HG02763 (cell line): ENCODE data around the gene RAB7B.

Experiments
- ATAC-seq: cut with Tn5 transposase; IDR thresholded peaks from one replicate; pipeline ENCODE4 v1.9.1; 2021; ENCODE audit warnings: mild to moderate bottlenecking, moderate library complexity; ENCODE audit not compliant: unreplicated experiment

The RAB7B gene

DNA sequence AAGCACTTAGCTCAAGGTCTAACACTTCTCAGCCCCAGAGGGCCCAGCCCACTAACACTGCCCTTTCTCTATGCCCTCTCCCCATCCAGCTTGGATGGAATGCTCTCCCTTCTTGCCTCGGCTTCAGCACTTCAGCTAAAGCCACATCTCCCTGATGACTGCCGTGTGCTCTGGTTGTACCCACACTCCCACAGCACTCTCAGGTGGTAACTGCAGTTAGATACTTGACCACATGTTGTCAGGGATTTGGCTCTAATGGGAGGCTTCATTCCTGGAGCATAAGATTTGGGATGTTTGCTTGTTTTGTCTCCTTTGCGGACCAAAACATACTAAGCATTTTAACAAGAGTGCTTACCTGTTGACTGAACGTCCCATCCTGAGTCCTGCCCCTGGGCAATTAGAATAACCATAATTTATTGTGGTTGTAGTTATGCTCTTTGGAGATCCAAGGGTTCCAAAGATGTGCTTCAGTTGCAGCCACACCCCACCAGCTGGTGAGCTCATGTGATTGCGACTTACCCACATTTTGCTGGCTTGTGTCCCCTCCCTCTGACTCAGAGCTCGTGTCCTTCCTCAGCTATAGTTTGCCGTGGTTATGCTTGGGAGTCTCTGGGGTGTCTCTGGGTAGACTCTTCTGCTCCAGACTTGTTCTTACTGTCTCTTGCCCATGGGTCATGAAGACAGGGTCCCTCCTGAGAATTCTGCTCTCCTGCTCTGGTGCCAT is 52.2 kb downstream of the RAB7B start:
- no peak for ATAC-seq

DNA sequence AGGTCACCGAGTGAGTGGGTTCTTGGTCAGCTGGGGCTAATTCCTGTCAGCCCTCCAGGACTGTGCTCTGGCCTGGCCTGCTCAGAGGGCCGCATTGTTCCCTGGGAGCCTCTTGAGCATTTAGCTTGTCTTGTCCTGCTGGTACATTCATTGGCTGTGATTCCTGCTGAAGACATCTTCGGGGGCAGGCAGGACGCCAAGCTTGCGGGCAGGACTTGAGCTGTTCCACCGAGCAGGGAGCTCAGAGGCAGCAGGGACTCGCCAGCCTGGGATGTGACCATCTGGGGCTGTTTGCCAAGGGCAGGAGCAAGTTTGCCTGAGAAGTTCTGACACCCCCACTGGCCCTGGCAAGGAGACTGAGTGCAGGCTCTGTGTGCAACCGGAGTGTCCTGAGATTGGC is 52.9 kb downstream of the RAB7B start:
- ATAC-seq, result no peak

DNA sequence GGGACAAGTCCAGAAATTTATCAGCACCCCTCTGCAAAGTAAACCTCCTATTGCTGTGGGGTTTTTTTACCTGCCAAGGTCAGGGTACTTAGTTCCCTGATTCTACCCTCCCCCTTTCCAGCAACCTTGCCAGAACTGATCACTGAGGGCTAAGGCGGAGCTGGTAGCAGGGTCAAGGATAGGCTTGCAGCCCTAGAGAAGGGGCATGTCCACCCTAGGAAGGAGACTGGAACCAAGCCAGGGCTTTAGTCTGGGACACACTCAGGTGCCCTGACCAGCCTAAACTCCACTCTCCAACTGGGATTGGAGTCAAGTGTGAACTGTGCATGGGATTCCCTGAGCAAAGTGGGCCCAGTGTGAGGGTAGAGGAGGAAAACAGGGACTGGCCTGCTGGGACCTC is 53.4 kb downstream of the RAB7B start:
- no peak for ATAC-seq

DNA sequence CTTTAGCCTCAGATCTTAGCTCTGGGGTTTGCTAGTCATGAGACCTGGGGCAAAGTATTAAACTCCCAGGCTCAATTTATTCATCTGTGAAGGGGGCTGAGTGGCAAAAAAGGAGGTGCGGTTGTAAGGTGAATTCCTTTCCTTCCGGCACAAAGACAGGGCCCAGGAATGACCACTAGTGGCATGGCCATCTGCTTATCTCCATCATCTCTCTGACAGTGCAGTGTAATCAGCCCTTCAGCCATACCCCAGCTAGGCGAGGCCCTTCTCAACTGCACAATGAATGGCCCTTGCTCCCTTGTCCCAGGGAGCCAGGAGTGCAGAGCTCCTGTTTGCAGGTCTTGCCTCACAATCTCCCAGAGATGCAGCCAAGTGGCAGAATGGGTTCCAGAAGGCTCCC is 54.3 kb downstream of the RAB7B start:
- no peak for ATAC-seq

DNA sequence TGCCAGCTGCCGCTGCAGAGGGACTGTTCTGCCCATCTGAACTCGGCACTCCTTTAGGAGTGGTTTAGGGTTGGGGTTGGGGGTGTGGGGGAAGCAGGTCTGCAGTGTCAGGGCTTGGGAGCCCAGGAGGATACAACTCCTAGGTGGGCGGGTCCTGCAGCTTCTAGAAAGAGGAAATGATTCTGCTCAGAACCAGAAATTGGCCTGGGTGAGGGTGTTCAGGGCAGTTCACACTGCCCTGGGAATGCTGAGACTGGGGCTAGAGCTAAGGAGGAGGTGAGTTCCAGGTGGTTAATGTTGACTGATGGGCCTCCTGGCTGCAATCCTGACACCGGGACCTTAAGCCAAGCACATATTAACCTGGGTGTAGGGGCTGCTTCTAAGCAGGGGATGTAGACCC is 55.2 kb downstream of the RAB7B start:
- no peak for ATAC-seq

DNA sequence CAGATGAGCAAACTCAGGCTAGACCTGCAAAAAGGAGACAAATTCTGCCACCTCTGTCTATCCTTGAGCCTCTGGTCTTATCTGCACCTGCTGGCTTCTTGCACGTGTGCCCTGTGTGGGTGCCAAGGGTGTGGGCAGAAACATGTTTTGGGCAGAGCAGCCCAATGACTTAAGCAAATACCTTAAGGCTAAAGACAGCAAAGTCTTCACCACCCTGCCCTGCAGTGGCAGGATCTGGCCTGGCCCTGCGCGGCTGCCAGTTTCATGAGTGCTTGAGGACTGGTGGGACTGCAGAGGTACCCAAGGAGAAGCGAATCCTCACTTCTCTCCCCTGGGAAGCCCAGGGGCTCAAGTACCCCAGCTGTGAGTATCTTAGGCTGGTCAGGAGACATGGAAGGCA is 56.2 kb downstream of the RAB7B start:
- no peak for ATAC-seq

DNA sequence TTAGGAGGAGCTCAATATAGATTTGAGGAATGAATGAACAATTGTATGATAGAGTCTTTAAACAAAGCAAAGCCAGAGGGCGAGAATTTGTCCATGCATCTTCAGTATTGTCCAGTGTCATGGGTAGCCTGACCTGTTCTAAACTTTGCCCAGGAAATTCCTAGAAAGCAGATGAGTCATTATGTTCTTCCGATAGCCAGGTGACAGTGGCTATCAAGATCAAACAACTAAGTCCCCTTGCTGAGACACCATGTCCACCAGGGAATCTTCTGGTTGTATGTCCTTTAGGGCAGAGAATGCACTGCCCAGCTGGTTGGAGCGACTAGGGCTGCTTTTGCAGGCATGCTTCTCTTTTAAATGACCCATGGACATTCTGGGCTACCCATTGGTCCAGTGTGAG is 58.1 kb downstream of the RAB7B start:
- ATAC-seq, result no peak

DNA sequence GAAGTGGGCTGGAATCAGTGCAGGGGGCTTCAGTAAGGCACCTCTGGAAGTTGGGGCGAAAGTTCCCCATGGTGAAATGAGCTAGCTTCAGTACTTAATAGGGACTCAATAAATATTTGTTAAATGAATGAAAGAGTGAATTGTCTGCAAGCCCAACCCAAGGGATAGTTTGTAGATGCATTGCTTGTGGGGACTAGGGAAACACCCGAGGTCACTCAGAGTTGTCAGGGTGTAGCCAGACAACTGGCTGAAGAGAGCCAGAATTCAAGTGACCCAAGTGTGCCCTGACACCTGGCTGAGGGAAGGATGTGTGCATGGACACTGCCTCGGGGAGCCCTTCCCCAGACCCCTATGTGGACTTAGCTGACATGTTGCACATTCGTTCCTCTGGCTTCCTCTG is 58.7 kb downstream of the RAB7B start:
- ATAC-seq, result no peak

DNA sequence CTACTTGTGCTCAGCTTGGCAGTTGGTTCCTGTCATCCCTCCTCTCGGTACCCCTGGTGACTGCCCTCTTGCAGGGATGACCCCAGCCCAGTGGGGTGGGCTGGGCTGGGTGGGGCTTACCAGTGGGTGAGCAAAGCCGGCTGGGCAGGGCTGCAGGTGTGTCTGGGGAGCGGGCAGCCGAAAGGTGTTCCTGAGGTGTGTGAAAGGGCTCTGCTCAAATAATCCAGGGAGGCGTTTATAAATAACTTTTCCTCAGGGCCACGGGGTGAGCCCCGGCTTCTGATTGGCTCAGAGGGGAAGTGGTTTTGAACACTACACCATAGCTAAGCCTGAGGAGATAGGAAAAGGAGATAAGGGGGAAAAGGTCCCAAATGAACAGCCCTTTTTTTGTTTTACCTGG is 60.0 kb downstream of the RAB7B start, which contains the start of gene SLC26A9:
TSS of gene SLC26A9 (minus strand) at position 212 of the 400 bp plus-strand sequence. CDS start 7,636 bp downstream, outside the sequence.
- ATAC-seq, result no peak

DNA sequence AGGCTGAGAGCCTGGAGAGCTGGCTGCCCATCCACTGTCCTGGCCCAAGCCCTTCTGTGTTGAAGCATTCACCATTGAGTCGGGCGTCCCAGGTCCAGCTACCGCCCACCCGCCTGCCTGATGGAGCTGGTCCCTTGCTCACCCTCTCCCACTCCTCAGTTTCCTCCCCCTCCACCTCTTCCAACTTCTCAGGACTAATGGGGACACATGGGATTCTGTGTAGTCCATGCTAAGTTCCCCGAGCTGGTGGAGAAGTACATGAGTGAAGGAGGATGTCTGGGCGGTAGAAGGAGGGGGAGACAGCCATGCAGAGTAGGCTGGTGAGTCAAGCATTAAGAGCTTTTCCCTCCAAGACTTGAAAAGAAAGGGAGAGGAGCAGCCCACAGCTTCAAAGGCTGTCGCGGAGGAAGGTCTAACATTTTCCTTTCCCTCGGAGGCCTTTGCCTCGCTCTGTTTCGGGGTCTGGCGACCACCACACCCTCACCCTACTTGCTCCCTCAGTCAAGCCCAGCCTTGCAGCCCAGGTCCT is 60.5 kb downstream of the RAB7B start:
- no peak for ATAC-seq

DNA sequence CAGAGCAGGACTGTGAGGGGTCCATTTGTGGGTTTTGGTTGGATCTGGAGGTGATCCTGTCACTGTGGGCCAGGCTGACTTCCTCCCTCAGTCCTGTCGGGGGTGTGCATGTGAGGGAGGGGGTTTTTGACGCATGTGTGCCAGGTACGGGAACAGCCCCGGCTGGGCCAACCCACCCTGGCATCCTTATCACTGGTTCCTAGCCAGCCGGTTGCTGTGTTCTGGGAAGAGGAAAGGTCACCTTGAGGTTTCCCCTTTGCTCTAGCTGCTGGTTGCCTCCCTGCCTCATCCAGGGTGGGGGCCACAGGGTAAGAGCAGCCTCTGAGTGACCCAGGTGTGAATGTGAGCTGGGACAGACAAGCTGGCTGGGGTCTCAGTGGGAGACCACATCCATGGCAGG is 62.5 kb downstream of the RAB7B start:
- no peak for ATAC-seq

DNA sequence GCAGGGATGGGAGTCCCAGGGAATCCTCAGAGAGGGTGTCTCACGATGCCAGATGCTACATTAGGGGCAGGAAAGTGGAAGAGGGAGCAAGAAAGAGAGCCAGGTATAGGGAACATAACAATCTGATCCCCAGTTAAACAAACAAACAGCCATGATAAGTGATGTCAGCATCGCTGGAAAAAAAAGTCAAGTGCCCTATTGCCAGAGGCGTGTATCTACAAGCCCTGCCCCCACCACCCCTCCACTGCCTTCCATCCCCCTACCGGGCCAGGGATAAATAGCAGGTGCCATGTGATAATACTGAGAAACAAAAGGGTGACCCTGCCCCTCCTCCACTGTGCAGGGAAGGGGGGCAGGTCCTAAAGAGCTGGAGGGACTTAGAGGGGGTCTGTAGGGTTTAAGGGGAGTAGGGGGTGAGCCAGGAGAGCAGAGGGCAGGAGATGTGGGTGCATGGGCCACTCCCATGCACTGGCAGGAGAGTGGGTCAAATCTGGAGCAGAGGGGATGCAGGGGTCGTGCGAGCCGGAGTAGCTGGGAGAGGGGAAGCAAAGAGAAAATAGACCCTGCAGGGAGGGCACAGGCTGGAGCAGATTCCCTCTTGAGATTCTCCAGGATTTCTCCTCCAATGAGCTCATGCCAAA is 63.4 kb downstream of the RAB7B start:
- ATAC-seq, result no peak

DNA sequence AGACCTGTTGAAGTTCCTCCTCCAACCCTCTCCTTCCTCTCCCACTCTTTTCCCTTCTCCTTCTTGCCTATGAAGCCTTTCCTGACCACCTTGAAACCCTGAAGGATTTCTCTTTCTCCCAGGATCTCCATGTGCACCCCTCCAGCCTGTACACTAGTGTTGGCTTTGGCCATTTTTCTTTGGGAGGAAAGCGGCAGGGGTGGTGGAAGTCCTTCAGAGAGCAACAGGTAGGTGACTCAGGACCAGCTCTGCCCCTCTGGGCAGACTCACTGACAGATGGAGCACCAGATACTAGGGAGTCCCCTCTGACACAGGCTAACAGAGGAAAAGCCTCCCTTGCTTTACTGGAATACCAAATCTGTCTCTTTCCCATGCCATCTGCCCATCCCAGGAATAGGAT is 64.5 kb downstream of the RAB7B start:
- no peak for ATAC-seq

DNA sequence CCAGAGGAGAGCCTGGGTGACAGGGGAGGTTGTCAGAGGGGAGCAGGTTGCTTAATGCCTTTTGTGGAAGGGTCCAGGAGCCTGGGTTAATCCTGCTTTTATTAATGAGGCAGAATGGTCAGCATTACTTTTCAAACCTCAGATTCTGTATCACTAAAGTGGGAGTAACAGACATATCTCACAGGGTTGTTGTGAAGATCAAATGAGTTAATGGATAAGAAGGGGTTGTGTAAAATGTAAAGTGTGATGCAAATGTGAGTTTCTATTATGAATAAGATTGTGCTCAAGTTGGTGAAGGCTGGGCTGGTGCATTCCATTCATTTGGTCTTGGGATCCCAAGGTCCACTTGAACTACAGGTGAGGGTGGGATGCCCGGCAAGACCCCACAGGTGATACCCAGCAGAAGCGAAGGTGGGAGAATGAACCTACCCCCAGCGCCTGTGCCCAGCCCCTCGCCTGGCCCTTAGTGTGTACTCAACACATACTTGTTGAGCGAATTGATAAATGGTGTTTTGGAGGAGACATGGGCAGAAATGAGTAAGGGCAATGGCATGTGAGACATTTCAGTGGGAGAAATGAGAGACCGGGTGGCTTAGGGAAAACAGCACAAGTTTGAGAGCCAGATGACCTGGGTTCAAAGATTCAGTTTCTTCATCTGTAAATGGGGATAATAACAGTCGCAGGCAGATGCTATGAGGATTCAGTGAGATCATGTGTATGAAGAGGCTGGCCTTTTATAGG is 66.2 kb downstream of the RAB7B start:
- ATAC-seq, result no peak

DNA sequence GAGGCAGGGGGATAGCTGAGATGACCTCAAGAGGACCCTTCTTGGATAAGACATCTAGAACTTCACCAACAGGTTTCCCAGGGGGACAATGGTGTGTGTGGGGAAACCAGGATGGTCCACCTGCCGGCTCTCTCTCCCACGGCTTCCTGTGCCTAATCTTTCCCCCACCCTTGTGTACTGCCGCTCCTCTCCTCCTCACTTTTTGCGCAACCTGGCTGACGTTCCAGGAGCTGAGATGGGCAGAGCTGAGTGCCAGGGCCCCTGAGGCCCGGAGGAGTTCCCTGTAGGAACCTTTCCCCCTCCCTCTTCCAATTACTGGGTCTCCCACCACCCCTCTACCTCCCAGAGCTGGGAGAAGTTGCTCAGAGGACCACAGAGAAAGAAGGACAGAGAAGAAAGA is 66.9 kb downstream of the RAB7B start:
- ATAC-seq, result no peak

DNA sequence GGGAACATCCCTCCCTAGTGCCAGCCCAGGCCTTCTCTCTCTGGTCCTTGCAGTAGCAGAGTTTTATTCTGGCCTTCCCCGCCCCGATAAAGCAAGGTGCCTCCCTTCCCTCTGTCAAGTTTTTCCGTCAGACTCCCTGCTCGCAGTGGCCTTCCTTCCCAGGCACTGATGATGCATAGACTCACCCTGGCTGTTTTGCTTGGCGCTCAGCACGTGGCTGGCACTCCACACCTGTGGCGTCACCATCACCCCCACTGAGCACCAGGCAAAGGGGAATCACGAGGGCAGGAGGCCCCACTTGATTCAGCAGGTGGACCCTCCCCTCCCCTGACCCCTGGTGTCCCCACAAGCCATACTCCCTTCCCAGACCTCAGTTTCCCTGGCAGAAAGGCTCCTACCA is 67.3 kb downstream of the RAB7B start:
- ATAC-seq, result no peak

DNA sequence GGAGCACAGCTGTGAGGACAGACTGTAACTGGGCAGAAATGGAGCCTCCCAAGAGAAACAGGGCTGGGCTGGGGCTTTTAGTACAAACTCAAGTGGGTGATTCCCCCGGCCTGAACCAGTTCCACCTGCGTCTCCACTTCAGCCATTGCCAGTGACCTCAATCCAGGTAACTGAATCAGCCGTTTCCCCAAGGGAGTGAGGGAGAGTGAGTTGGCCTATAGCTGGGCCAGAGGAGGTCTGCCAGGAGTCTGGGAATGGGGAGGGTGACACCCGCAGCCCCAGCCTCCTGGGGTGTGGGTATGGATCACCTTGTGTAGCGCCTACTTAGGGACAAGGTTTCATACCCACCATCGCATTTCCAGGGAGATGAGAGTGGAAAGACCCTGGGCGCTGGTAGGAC is 68.4 kb downstream of the RAB7B start:
- no peak for ATAC-seq

DNA sequence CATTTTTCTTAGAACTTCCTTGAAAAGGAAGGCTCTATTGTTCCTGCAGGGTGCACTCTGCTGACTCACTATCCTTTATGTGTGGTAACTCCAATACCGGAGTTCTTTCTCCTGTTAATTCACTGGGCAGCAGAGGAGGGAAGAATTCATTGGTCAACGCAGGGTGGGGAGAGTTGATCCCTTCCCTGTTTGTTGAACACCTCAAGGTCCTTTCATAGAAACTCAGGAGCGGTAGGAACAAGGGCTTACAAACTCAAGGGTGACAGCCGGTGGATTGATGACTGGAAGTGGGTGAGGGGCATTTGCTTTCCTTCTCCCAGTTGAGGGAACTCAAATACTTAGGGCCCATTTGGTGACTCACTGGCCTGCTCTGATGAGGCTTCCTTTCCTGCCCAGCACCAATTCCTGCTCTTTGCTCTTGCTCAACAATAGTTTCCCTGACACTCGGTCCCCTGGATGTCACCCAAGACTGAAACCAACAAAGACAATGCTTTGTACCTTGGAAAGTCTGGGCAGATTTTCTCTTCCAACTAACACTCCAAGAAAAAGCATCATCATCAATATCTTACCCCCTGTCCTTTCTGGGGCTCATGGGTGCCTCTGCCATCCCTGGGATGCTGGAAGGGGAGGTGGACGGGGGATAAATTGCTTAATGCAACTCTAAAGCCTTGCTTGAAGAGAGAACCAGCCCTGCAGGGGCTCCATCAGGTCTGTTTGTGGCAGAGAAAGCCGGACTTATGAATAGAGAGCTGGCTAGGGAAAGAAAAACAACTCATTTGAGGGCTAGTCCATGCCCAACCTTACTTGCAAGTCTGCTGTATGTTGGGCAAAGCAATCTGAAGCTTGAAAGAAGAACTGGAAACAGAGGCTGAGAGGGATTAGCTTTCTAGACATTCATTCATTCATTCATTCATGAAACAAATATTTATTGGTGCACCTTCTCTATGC is 69.2 kb downstream of the RAB7B start:
- no peak for ATAC-seq

DNA sequence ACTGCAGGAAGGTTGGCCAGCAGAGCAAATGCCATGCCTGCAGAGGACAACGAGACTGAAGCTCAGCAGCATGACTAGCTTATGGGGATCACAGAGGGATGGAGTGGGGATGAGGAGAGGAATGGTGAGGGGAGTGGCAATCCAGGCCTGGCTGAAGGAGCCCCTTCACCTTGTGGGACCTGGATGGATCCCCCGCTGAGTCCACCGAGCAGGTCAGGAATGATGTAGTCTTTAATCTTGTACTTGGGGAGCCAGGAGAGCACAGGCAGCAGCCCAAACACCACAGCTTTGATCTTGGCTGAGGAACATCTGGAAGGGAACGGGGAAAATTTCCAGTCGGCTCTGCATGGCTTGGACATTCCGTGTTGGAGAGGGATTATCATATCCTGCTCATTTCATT is 70.4 kb downstream of the RAB7B start:
- ATAC-seq, result no peak

DNA sequence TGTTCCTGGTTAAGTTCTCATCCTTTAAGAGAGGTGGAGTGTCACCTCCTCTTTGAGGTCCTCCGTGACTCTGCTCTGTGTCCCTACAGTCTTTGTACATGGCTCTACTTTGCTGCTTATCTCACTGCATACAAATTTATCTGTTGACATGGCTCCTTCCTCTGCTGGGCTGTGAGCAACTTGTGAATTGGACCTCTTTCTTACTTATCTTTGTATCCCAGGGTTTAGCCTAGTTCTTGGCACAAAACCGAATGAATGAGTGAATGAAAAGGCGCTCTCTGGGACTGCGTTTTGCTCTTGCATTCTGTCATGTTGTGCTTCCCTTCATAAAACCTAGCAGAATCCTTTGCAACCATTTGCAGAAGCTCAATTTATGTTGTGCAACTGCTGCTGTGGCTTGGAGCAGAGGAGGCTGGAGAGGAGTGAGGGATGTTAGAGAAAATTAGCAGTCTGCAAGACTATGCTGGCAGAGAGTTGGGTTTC is 72.4 kb downstream of the RAB7B start:
- no peak for ATAC-seq

DNA sequence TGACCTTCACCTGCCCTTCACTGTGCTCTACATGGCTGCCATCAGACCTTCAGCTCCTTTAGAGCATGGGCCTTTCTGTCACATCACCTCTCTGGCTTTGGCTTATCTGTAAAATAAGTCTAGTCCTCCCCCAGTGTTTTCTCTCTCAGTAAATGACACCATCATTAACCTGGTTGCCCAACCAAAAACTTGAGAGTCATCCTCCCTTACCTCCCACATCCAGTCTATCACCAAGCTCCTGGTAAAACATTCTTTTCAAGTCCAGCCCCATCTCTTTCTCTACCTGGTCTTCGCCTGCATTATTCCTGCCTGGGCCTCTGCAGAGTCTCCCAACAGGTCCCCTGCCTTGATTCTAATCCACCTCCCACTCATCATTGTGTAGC is 73.0 kb downstream of the RAB7B start:
- no peak for ATAC-seq
